Renal pelvis (tissue), 4 donors: Measurements from ENCODE around the gene TBCC. TPM values are rescaled to one million over a fixed set of nuclear protein-coding genes. Genes with fewer than 3 reads are reported as not detected.
A peak's percentile ranks its signal among the peaks of the same experiment; 100 is the strongest.
"Not testable (repeated sequence)": the region's sequence is repeated elsewhere in the genome, so short reads cannot be mapped to it uniquely, and the experiment has no call there.

Experiments
- DNase-seq: peaks from one replicate; pipeline ENCODE4 v3.0.0-alpha.2; 2013
- polyA plus RNA-seq, 3 donors: library from polyadenylated mRNA; unstranded; fragments of 120-200 nt; gene quantifications; one replicate each; pipeline ENCODE4 v1.2.1, GENCODE V29; 2013; ENCODE audit not compliant: insufficient read length in 3 of 3

Gene TBCC
- polyA plus RNA-seq, 3 donors, result 24.3 to 26.1 (median 24.6) TPM

- DNase-seq, result no peak
Measured at GRCh38 chr6:42744351-42744893, 1.5 kb downstream of the TBCC start.

GRCh38 chr6:42742116-42742894 lies 3.6 kb downstream of the TBCC start:
- no peak for DNase-seq

GRCh38 chr6:42740725-42741124 lies 5.2 kb downstream of the TBCC start:
- DNase-seq, result no peak

- DNase-seq, result no peak
Measured at GRCh38 chr6:42735976-42736375, 9.9 kb downstream of the TBCC start.

- not testable (repeated sequence) for DNase-seq
Measured at GRCh38 chr6:42733867-42734481, 11.9 kb downstream of the TBCC start.

- no peak for DNase-seq
Measured at GRCh38 chr6:42729731-42730130, 16.2 kb downstream of the TBCC start.

- DNase-seq, result no peak
Measured at GRCh38 chr6:42727627-42728026, 18.3 kb downstream of the TBCC start.

- no peak for DNase-seq
Measured at GRCh38 chr6:42727087-42727611, 18.8 kb downstream of the TBCC start.

- DNase-seq, result peak; percentile 85
Measured at GRCh38 chr6:42726485-42727086, 19.3 kb downstream of the TBCC start.

GRCh38 chr6:42726026-42726425 lies 19.9 kb downstream of the TBCC start:
- no peak for DNase-seq

- no peak for DNase-seq
Measured at GRCh38 chr6:42724825-42725224, 21.1 kb downstream of the TBCC start.

GRCh38 chr6:42722497-42722896 lies 23.4 kb downstream of the TBCC start, which contains the start of gene PRPH2:
TSS of gene PRPH2 (minus strand) at chr6:42722597. CDS start at chr6:42722334, 263 bp downstream.
- DNase-seq, result no peak

- DNase-seq, result no peak
Measured at GRCh38 chr6:42720739-42721138, 25.2 kb downstream of the TBCC start.

- DNase-seq, result no peak
Measured at GRCh38 chr6:42715871-42716270, 30.0 kb downstream of the TBCC start.

GRCh38 chr6:42714098-42714761 lies 31.7 kb downstream of the TBCC start:
- DNase-seq, result no peak

GRCh38 chr6:42711930-42712329 lies 34.0 kb downstream of the TBCC start:
- no peak for DNase-seq

GRCh38 chr6:42710316-42710715 lies 35.6 kb downstream of the TBCC start:
- DNase-seq, result peak; percentile 35

- DNase-seq, result no peak
Measured at GRCh38 chr6:42709871-42710270, 36.0 kb downstream of the TBCC start.

- no peak for DNase-seq
Measured at GRCh38 chr6:42708096-42708495, 37.8 kb downstream of the TBCC start.

GRCh38 chr6:42707595-42707994 lies 38.3 kb downstream of the TBCC start:
- no peak for DNase-seq

GRCh38 chr6:42704937-42705374 lies 40.9 kb downstream of the TBCC start:
- no peak for DNase-seq
